Activated T-helper 1 cell treated with anti-CD3 and anti-CD28 coated beads, Interleukin-12 subunit alpha, Interleukin-12 subunit beta, Interleukin-2, Interleukin-4 antibody, amounts not matched to agents 30 ng/mL and 10 ng/mL and 1 ng/mL, durations not matched to agents 14 hours and 24 hours and 36 hours (primary cell): ENCODE data around the gene TMEM185B. TPM values are rescaled to one million over a fixed set of nuclear protein-coding genes. Genes with fewer than 3 reads are reported as not detected.
A peak's percentile ranks its signal among the peaks of the same experiment; 100 is the strongest.
"Not testable (repeated sequence)": the region's sequence is repeated elsewhere in the genome, so short reads cannot be mapped to it uniquely, and the experiment has no call there.

Source experiments
- DNase-seq: peaks from one replicate; pipeline ENCODE4 v3.0.0; 2021; ENCODE audit warnings: low spot score
- H3K27ac Mint-ChIP-seq: one replicate; pipeline ENCODE4 v1.8.0; 2021; ENCODE audit warnings: mild to moderate bottlenecking, mixed read lengths
- H3K27me3 Mint-ChIP-seq: one replicate; pipeline ENCODE4 v1.8.0; 2022; ENCODE audit warnings: mild to moderate bottlenecking, moderate library complexity, mixed read lengths; ENCODE audit not compliant: insufficient read depth
- H3K36me3 Mint-ChIP-seq: one replicate; pipeline ENCODE4 v1.8.0; 2021; ENCODE audit warnings: low read depth, mixed read lengths
- H3K4me1 Mint-ChIP-seq: one replicate; pipeline ENCODE4 v1.8.0; 2021; ENCODE audit warnings: low read depth, mixed read lengths
- H3K4me3 Mint-ChIP-seq: one replicate; pipeline ENCODE4 v1.8.0; 2021; ENCODE audit warnings: mild to moderate bottlenecking, moderate library complexity, mixed read lengths
- H3K9me3 Mint-ChIP-seq: one replicate; pipeline ENCODE4 v1.8.0; 2021; ENCODE audit warnings: mixed read lengths
- intact Hi-C: fragments of 100-400 bp; cut with micrococcal nuclease; formaldehyde crosslinking; loops from one replicate; pipeline ENCODE4 v1.15.1; 2024
- total RNA-seq: library from RNA; stranded (reverse); gene quantifications from 2 replicates; pipeline ENCODE4 v1.2.3, GENCODE V29; 2022

The TMEM185B gene
- total RNA-seq, 1 donor from 2014 or later: 47.9 TPM

DNA sequence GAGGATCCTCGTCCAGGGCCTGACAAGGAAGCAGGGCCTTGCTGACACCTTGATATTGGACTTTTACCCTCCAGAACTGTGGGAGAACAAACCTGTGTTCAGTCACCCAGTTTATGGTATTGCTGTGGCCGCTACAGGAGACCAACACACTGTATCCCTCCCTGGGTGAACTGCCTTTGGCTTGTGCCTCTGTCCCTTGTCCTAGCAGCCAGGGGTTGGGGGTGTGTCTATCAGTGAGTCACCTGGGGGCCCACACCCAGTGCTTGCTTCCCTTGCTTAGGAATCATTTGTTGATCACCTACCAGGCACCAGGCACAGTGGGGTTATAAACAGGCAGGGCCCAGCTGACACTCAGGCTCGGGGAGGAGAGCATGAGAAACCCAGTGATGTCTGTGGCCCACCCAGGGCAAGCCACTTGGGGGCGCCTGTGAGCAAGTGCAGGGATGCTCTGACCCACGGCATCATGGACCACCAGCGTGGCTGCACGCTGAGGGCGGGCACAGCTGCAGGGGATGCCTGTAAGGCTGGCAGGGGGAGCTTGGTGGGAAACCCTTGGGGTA lies 17.1 kb downstream of the TMEM185B start:
- Mint-ChIP-seq H3K27me3 (peaks cover 2% of the 10 kb centered on the region), H3K4me1 (peaks cover 8% of the 10 kb centered on the region)

GRCh38 chr2:120204945-120205670 lies 18.1 kb downstream of the TMEM185B start:
- no peaks in the 10 kb centered on the region for H3K9me3 Mint-ChIP-seq
- DNase-seq: no peak
- H3K27ac Mint-ChIP-seq: no peak overlapping the region
- H3K4me1 Mint-ChIP-seq: peaks cover 8% of the 10 kb centered on the region
- no peak overlapping the region for H3K4me3 Mint-ChIP-seq
- peaks cover 2% of the 10 kb centered on the region for H3K27me3 Mint-ChIP-seq
- no peaks in the 10 kb centered on the region for H3K36me3 Mint-ChIP-seq
- intact Hi-C loops: no loop called here

More for the DNA sequence above, 17.1 kb downstream of the TMEM185B start:
- DNase-seq: no peak
- intact Hi-C loops: loop anchor here (1.0 kb wide), 1 partner anchor 107 kb away; no protein-coding TSS in a partner anchor
- Mint-ChIP-seq H3K4me3 (no peak overlapping the region), H3K36me3 (peaks cover 3% of the 10 kb centered on the region), H3K27ac (no peak overlapping the region), H3K9me3 (no peaks in the 10 kb centered on the region)

- no peaks in the 10 kb centered on the region for H3K36me3 Mint-ChIP-seq
- H3K9me3 Mint-ChIP-seq: peaks cover under 1% of the 10 kb centered on the region
- peaks cover 8% of the 10 kb centered on the region for H3K4me1 Mint-ChIP-seq
- no peak overlapping the region for H3K4me3 Mint-ChIP-seq
- H3K27ac Mint-ChIP-seq: no peak overlapping the region
- peaks cover 4% of the 10 kb centered on the region for H3K27me3 Mint-ChIP-seq
- DNase-seq: no peak
- intact Hi-C loops: no loop called here
These were observed 18.8 kb downstream of the TMEM185B start for GRCh38 chr2:120204417-120204816.

GRCh38 chr2:120204022-120204405 lies 19.2 kb downstream of the TMEM185B start:
- H3K9me3 Mint-ChIP-seq: peaks cover 5% of the 10 kb centered on the region
- H3K4me3 Mint-ChIP-seq: no peak overlapping the region
- H3K27me3 Mint-ChIP-seq: peaks cover 4% of the 10 kb centered on the region
- no peak overlapping the region for H3K27ac Mint-ChIP-seq
- DNase-seq: no peak
- peaks cover 8% of the 10 kb centered on the region for H3K4me1 Mint-ChIP-seq
- H3K36me3 Mint-ChIP-seq: peaks cover under 1% of the 10 kb centered on the region
- intact Hi-C loops: no loop called here

DNA sequence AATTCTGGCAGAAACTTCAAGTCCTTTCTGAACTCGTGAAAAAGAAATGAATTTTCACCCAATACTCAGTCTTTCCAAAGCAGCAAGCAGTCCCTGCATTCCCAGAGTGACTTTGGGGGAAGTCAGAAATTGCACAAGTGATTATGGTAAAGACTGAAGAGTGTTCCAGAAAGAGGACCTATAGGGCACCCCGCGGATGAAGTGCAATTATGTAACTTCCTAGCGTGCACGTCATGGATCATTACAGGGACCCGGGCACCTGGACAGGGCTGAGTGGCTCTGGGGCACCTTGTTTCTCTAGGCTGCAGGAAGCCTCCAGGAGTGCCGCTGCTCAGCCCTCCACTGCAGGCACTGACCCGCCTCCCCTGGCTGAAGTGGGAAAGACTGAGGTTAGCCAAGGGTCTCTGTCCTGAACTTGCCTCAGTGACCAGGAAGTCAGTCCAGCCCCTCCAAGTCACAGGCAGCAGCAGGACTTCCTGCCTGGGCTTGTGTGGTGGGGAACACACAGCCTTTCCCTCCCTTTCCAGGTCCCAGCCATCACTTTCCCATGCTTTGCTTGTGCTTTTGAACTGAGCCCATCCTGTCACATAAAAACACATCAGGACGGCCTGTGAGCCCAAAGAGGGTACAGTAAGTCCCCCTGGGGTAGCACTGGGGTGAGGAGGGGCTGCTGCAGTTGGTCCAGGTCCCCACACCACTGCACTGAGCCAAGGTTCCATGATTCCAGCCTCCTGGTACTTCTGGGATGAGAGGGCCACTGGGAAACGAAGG lies 19.8 kb downstream of the TMEM185B start:
- Mint-ChIP-seq H3K27me3 (peaks cover 4% of the 10 kb centered on the region), H3K9me3 (peaks cover 9% of the 10 kb centered on the region), H3K4me1 (peaks cover 8% of the 10 kb centered on the region), H3K4me3 (no peak overlapping the region), H3K36me3 (peaks cover 2% of the 10 kb centered on the region), H3K27ac (no peak overlapping the region)
- DNase-seq: no peak
- intact Hi-C loops: no loop called here

- H3K27ac Mint-ChIP-seq, H3K4me1 Mint-ChIP-seq, H3K4me3 Mint-ChIP-seq, DNase-seq, H3K36me3 Mint-ChIP-seq, H3K27me3 Mint-ChIP-seq, intact Hi-C loops: not testable (repeated sequence)
- peaks cover 13% of the 10 kb centered on the region for H3K9me3 Mint-ChIP-seq
These were observed 23.3 kb downstream of the TMEM185B start for GRCh38 chr2:120199817-120200459.

DNA sequence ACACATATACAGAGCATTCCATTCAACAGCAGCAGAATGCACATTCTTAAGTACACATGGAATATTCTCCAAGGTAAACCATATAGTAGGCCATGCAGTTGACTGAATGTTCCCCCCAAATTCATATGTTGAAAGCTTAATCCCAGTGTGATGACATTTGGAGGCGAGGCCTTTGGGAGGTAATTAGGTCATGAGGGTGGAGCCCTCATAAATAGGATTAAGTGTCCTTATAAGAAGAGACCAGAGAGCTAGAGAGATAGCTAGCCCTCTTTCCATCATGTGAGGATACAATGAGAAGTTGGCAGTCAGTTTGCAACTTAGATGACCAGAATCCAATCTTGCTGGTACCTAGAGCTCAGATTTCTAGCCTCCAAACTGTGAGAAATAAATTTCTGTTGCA lies 27.6 kb downstream of the TMEM185B start:
- H3K36me3 Mint-ChIP-seq: peaks cover 11% of the 10 kb centered on the region
- H3K27me3 Mint-ChIP-seq: peaks cover 20% of the 10 kb centered on the region
- intact Hi-C loops: no loop called here
- no peak overlapping the region for H3K27ac Mint-ChIP-seq
- peaks cover 30% of the 10 kb centered on the region for H3K9me3 Mint-ChIP-seq
- no peak for DNase-seq
- H3K4me3 Mint-ChIP-seq: no peak overlapping the region
- H3K4me1 Mint-ChIP-seq: no peaks in the 10 kb centered on the region

DNA sequence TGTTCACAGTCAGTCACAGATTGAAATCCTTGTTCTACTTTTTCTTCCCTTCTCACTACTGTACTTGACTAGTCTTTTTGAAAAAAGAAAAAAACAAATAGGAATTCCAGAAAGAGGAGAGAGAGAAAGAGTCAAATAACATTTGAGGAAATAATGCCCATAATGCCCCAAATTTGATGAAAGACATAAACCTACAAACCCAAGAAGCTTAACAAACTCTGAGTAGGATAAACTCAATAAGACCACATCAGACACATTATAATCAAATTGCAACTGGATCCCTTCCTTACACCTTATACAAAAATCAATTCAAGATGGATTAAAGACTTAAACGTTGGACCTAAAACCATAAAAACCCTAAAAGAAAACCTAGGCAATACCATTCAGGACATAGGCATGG lies 30.9 kb downstream of the TMEM185B start:
- H3K36me3 Mint-ChIP-seq: peaks cover 5% of the 10 kb centered on the region
- peaks cover 17% of the 10 kb centered on the region for H3K9me3 Mint-ChIP-seq
- no peaks in the 10 kb centered on the region for H3K4me1 Mint-ChIP-seq
- no peak for DNase-seq
- intact Hi-C loops: no loop called here
- no peak overlapping the region for H3K27ac Mint-ChIP-seq
- no peak overlapping the region for H3K4me3 Mint-ChIP-seq
- peaks cover 19% of the 10 kb centered on the region for H3K27me3 Mint-ChIP-seq

GRCh38 chr2:120189189-120189588 lies 34.0 kb downstream of the TMEM185B start:
- Mint-ChIP-seq H3K27ac (no peak overlapping the region), H3K27me3 (peaks cover 16% of the 10 kb centered on the region), H3K4me1 (no peaks in the 10 kb centered on the region), H3K4me3 (no peak overlapping the region), H3K36me3 (peaks cover 5% of the 10 kb centered on the region), H3K9me3 (peaks cover 17% of the 10 kb centered on the region)
- DNase-seq: no peak
- intact Hi-C loops: no loop called here

GRCh38 chr2:120182019-120182560 lies 41.1 kb downstream of the TMEM185B start:
- Mint-ChIP-seq H3K9me3 (no peaks in the 10 kb centered on the region), H3K4me3 (peak overlapping the region; percentile 23), H3K36me3 (peaks cover 6% of the 10 kb centered on the region), H3K27me3 (no peaks in the 10 kb centered on the region), H3K4me1 (peaks cover 40% of the 10 kb centered on the region), H3K27ac (peak overlapping the region; percentile 77)
- intact Hi-C loops: no loop called here
- no peak for DNase-seq

GRCh38 chr2:120180066-120180465 lies 43.1 kb downstream of the TMEM185B start:
- Mint-ChIP-seq H3K27me3 (no peaks in the 10 kb centered on the region), H3K36me3 (peaks cover 6% of the 10 kb centered on the region), H3K27ac (no peak overlapping the region), H3K4me3 (no peak overlapping the region), H3K9me3 (no peaks in the 10 kb centered on the region), H3K4me1 (peaks cover 56% of the 10 kb centered on the region)
- intact Hi-C loops: no loop called here
- no peak for DNase-seq

- H3K27me3 Mint-ChIP-seq: no peaks in the 10 kb centered on the region
- H3K9me3 Mint-ChIP-seq: no peaks in the 10 kb centered on the region
- no peak for DNase-seq
- intact Hi-C loops: loop anchor here (5.0 kb wide), 2 partner anchors 247 to 812 kb away; partner anchors contain the start of genes C2orf76 and DBI
- peaks cover 6% of the 10 kb centered on the region for H3K36me3 Mint-ChIP-seq
- peaks cover 60% of the 10 kb centered on the region for H3K4me1 Mint-ChIP-seq
- no peak overlapping the region for H3K27ac Mint-ChIP-seq
- H3K4me3 Mint-ChIP-seq: no peak overlapping the region
These were observed 43.8 kb downstream of the TMEM185B start for GRCh38 chr2:120179396-120179795.
